GM12878 (cell line): ENCODE results near the gene CDC123. TPM values are rescaled to one million over a fixed set of nuclear protein-coding genes. Genes with fewer than 3 reads are reported as not detected.

ENCODE experiments used
- ATAC-seq: fragments of 200-7000 bp; cut with Tn5 transposase; 3 replicates; pipeline ENCODE4 v1.9.1; 2020; ENCODE audit warnings: mild to moderate bottlenecking, moderate library complexity
- BruUV-seq: library from RNA; stranded (reverse); fragments of 400-500 nt; replicated peaks from 2 replicates; lab custom pipeline; 2021; lab: Mats Ljungman, UMichigan
- CTCF ChIA-PET: fragments of 300-600 bp; sonication (Branson Sonifier 250); formaldehyde crosslinking; extraction: SDS; loops from one replicate; lab custom pipeline; 2021; ENCODE audit warnings: inconsistent platforms; lab: Yijun Ruan, JAX
- POLR2A ChIA-PET: fragments of 350-600 bp; formaldehyde crosslinking; extraction: SDS; loops from one replicate; lab custom pipeline; 2021; ENCODE audit warnings: inconsistent platforms; lab: Charles Lee
- RAD21 ChIA-PET: fragments of 300-600 bp; sonication (Branson Sonifier 250); formaldehyde crosslinking; loops from one replicate; lab custom pipeline; 2023; ENCODE audit warnings: antibody characterized with exemption; ENCODE audit not compliant: unreplicated experiment; lab: Charles Lee
- SMC1A ChIA-PET: fragments of 300-600 bp; sonication (Branson Sonifier 250); formaldehyde crosslinking; loops from one replicate; lab custom pipeline; 2023; ENCODE audit not compliant: unreplicated experiment, uncharacterized antibody; lab: Charles Lee
- DNase-seq: peaks from one replicate; pipeline ENCODE4 v3.0.0-alpha.2; 2011; ENCODE audit warnings: low read depth, low spot score
- FAIRE-seq: peaks from 3 replicates; lab custom pipeline; 2011; peaks lifted over from hg19 to GRCh38; lab: Jason Lieb, UNC
- H2AFZ ChIP-seq: 2 replicates; pipeline ENCODE4 v1.6.0; 2011; ENCODE audit warnings: low read depth, low read length, control low read depth; ENCODE audit not compliant: control insufficient read depth
- H3K27ac ChIP-seq: 2 replicates; pipeline ENCODE4 v1.5.1; 2011; ENCODE audit warnings: control low read depth; ENCODE audit not compliant: control insufficient read depth, insufficient read depth
- H3K27me3 ChIP-seq, 2 experiments: replicated peaks in 1 of 2; 2 replicates each; pipeline versions ENCODE4 v1.6.0 to v1.6.1; 2011; ENCODE audit warnings: low read length in 1 of 2; ENCODE audit not compliant: control insufficient read depth in 2 of 2, insufficient read depth in 2 of 2
- H3K36me3 ChIP-seq, 2 experiments: 2 replicates each; pipeline ENCODE4 v1.5.1; 2011; ENCODE audit warnings: low read length in 1 of 2; ENCODE audit not compliant: control insufficient read depth in 2 of 2, insufficient read depth in 2 of 2
- H3K4me1 ChIP-seq: 2 replicates; pipeline ENCODE4 v1.6.1; 2011; ENCODE audit warnings: mild to moderate bottlenecking, low read length, moderate library complexity, mixed read lengths; ENCODE audit not compliant: control insufficient read depth, insufficient read depth
- H3K4me2 ChIP-seq: 2 replicates; pipeline ENCODE4 v1.6.0; 2011; ENCODE audit warnings: control low read depth; ENCODE audit not compliant: control insufficient read depth, insufficient read depth
- H3K4me3 ChIP-seq: fragments of 200-600 bp; sonication (generic); 2 replicates; pipeline ENCODE4 v1.5.1; 2016
- H3K79me2 ChIP-seq: 2 replicates; pipeline ENCODE4 v1.6.0; 2011; ENCODE audit warnings: low read length; ENCODE audit not compliant: control insufficient read depth, insufficient read depth
- H3K9ac ChIP-seq: 2 replicates; pipeline ENCODE4 v1.8.0; 2011; ENCODE audit warnings: low read length, control low read depth, mixed read lengths; ENCODE audit not compliant: control insufficient read depth, insufficient read depth
- H3K9me3 ChIP-seq: replicated peaks from 3 replicates; pipeline ENCODE4 v1.5.1; 2011; ENCODE audit warnings: mild to moderate bottlenecking, low read length; ENCODE audit not compliant: control insufficient read depth, insufficient read depth
- H4K20me1 ChIP-seq: 2 replicates; pipeline ENCODE4 v1.6.0; 2011; ENCODE audit not compliant: control insufficient read depth, insufficient read depth
- CHD4 ChIP-seq: fragments of 200-600 bp; sonication (generic); IDR thresholded peaks from 2 replicates; pipeline ENCODE4 v1.6.1; 2016; ENCODE audit warnings: mild to moderate bottlenecking
- E4F1 ChIP-seq: fragments of 450-650 bp; IDR thresholded peaks from 2 replicates; pipeline ENCODE4 v1.6.1; 2018; ENCODE audit warnings: borderline replicate concordance, mild to moderate bottlenecking; ENCODE audit not compliant: partially characterized antibody
- FOXK2 ChIP-seq: fragments of 450-650 bp; IDR thresholded peaks from 2 replicates; pipeline ENCODE4 v1.6.1; 2017; ENCODE audit warnings: mild to moderate bottlenecking, moderate library complexity
- GATAD2B ChIP-seq: fragments of 450-650 bp; conservative IDR thresholded peaks from 2 replicates; pipeline ENCODE4 v1.6.1; 2017; ENCODE audit warnings: low read depth, mild to moderate bottlenecking, moderate library complexity
- HSF1 ChIP-seq: fragments of 150-350 bp; IDR thresholded peaks from 2 replicates; pipeline ENCODE4 v1.6.1; 2014; ENCODE audit warnings: mild to moderate bottlenecking, low read depth, low read length
- IRF5 ChIP-seq: fragments of 450-650 bp; IDR thresholded peaks from 2 replicates; pipeline ENCODE4 v1.6.1; 2017; ENCODE audit warnings: borderline replicate concordance
- JUNB ChIP-seq: IDR thresholded peaks from 2 replicates; pipeline ENCODE4 v1.6.1; 2016; ENCODE audit warnings: antibody characterized with exemption, mild to moderate bottlenecking
- RFX5 ChIP-seq: IDR thresholded peaks from 2 replicates; pipeline ENCODE4 v1.6.1; 2011; ENCODE audit warnings: low read depth, low read length, improper control_type of control experiment
- SREBF2 ChIP-seq: IDR thresholded peaks from 2 replicates; pipeline ENCODE4 v1.6.1; 2012; ENCODE audit warnings: mild to moderate bottlenecking, low read length
- ZNF24 ChIP-seq: fragments of 450-650 bp; IDR thresholded peaks from 2 replicates; pipeline ENCODE4 v1.6.1; 2017; ENCODE audit warnings: antibody characterized with exemption, mild to moderate bottlenecking
- WGBS: methylation state at CpG from one replicate; pipeline ENCODE4 v1.1.6; 2016; ENCODE audit warnings: low lambda C conversion rate; ENCODE audit not compliant: insufficient replicate concordance, insufficient coverage; ENCODE audit errors: missing lambda C conversion rate; 5-methylcytosine and 5-hydroxymethylcytosine counted together
- in situ Hi-C: fragments of 300-500 bp; cut with MboI; formaldehyde crosslinking; loops from 9 replicates; pipeline ENCODE4 v1.14.3; 2018; ENCODE audit warnings: mixed read lengths
- intact Hi-C: fragments of 100-400 bp; cut with micrococcal nuclease; formaldehyde crosslinking; loops from one replicate; pipeline ENCODE4 v1.14.2; 2022; ENCODE audit not compliant: unreplicated experiment
- polyA plus RNA-seq, 11 experiments: library from polyadenylated mRNA; depleted of rRNA in 4 of 11; unstranded in 6 of 11; stranded (reverse) in 5 of 11; fragments of >200 nt; fragmentation: Nextera tagmentation in 4 of 11; fragmentation: Illumina TruSeq in 1 of 11; extraction: Ambion mirVana in 4 of 11; extraction: Trizol in 1 of 11; gene quantifications; 1 replicate in 1 of 11; 2 replicates in 10 of 11; pipeline versions ENCODE4 v1.2.1 to v1.2.3, GENCODE V29; 2011 to 2016; ENCODE audit warnings: inconsistent platforms in 2 of 11, missing spikeins in 2 of 11, low read depth in 1 of 11
- total RNA-seq, 4 experiments: library from RNA; depleted of rRNA in 3 of 4; stranded (reverse); fragments of >200 nt in 3 of 4; fragmentation: Illumina TruSeq in 1 of 4; extraction: Trizol in 1 of 4; gene quantifications; 2 replicates each; pipeline versions ENCODE4 v1.2.1 to v1.2.3, GENCODE V29; 2013 to 2021

The CDC123 gene
- total and polyA plus RNA-seq, 10 of the 15 experiments (the other 5 are each of a cell fraction or from before 2014, with no cell fraction given), result 128 to 360 (median 209) TPM

GRCh38 chr10:12269056-12269455, 73.1 kb downstream of the CDC123 start:
- intact Hi-C loops, result no loop called here
- in situ Hi-C loops, result no loop called here

More at GRCh38 chr10:12269056-12269455, 73.1 kb downstream of the CDC123 start:
- RAD21 ChIA-PET, result interaction anchor here (0.6 to 1.5 kb wide), 5 partner anchors 26 to 387 kb away, joined by 3 to 7 read pairs (median 3); no protein-coding TSS in a partner anchor
- POLR2A ChIA-PET, result interaction anchor here (0.7 to 1.4 kb wide), 5 partner anchors 9 to 324 kb away, joined by 3 to 6 read pairs (median 3); partner anchors contain the start of gene CAMK1D
- no TSS peak for BruUV-seq
- Histone ChIP-seq H3K79me2 (no peaks in the 10 kb centered on the region), H3K27ac (no peak overlapping the region), H3K4me2 (no peak overlapping the region), H3K9me3 (no peaks in the 10 kb centered on the region), H4K20me1 (no peaks in the 10 kb centered on the region), H3K4me1 (peaks cover 14% of the 10 kb centered on the region), H2AFZ (peak overlapping the region; percentile 31; the same call in 1 of the 2 replicates), H3K36me3 (no peaks in the 10 kb centered on the region), H3K4me3 (no peak overlapping the region), H3K27me3 (no peaks in the 10 kb centered on the region), H3K9ac (no peak overlapping the region)
- CTCF ChIA-PET, result interaction anchor here (1.1 to 1.8 kb wide), 3 partner anchors 54 to 387 kb away, joined by 3 to 4 read pairs (median 3); no protein-coding TSS in a partner anchor
- WGBS, result 53% methylated on average over 2 of the region's 2 CpGs
- no peak for TF ChIP-seq ZNF24
- no peak for TF ChIP-seq FOXK2
- TF ChIP-seq GATAD2B, result no peak
- no peak for TF ChIP-seq CHD4
- TF ChIP-seq SREBF2, result no peak
- no peak for TF ChIP-seq E4F1
- TF ChIP-seq HSF1, result no peak
- no peak for TF ChIP-seq JUNB
- no peak for TF ChIP-seq RFX5
- TF ChIP-seq IRF5, result no peak
- no peak for ATAC-seq
- no peak for DNase-seq
- SMC1A ChIA-PET, result interaction anchor here (0.7 to 1.2 kb wide), 6 partner anchors 53 to 442 kb away, joined by 3 to 4 read pairs (median 3); no protein-coding TSS in a partner anchor
- no peak for FAIRE-seq
